BJ (cell line): ENCODE data around the gene NRIP1. TPM values are rescaled to one million over a fixed set of nuclear protein-coding genes. Genes with fewer than 3 reads are reported as not detected.

Experiments
- CTCF ChIA-PET: fragments of 350-600 bp; formaldehyde crosslinking; extraction: SDS; loops from one replicate; lab custom pipeline; 2021; ENCODE audit warnings: antibody characterized with exemption, inconsistent platforms; lab: Yijun Ruan, JAX
- POLR2A ChIA-PET: fragments of 300-600 bp; sonication (Branson Sonifier 250); formaldehyde crosslinking; extraction: SDS; loops from one replicate; lab custom pipeline; 2021; ENCODE audit warnings: antibody characterized with exemption; lab: Charles Lee
- DNase-seq: peaks from one replicate; pipeline ENCODE4 v3.0.0-alpha.2; 2011; ENCODE audit warnings: low read depth
- H3K27me3 ChIP-seq: 2 replicates; pipeline ENCODE4 v1.6.0; 2011; ENCODE audit warnings: low read length; ENCODE audit not compliant: control insufficient read depth, insufficient read depth
- H3K36me3 ChIP-seq: 2 replicates; pipeline ENCODE4 v1.5.1; 2011; ENCODE audit warnings: low read length; ENCODE audit not compliant: control insufficient read depth, insufficient read depth
- H3K4me3 ChIP-seq: 2 replicates; pipeline ENCODE4 v1.5.1; 2011; ENCODE audit warnings: low read depth, mild to moderate bottlenecking, control low read depth, low read length
- polyA plus RNA-seq: library from polyadenylated mRNA; depleted of rRNA; stranded (reverse); fragments of >200 nt; gene quantifications from 2 replicates; pipeline ENCODE4 v1.2.3, GENCODE V29; 2011
- TF ChIP-seq, protein P1 (sequence below): IDR thresholded peaks from 2 replicates; pipeline ENCODE4 v1.5.1; 2011; ENCODE audit warnings: low read depth, mild to moderate bottlenecking, control low read depth, inconsistent platforms, low read length, moderate library complexity; ENCODE audit not compliant: insufficient read depth

NRIP1 gene
- polyA plus RNA-seq, 1 experiment: 5.2 TPM

GRCh38 chr21:14952916-14953315, 111.9 kb downstream of the NRIP1 start:
- CTCF ChIA-PET: interaction anchor here (1.0 to 2.3 kb wide), 4 partner anchors 11 to 96 kb away, joined by 3 to 10 read pairs (median 5); no protein-coding TSS in a partner anchor
- POLR2A ChIA-PET: no interaction called here
- Histone ChIP-seq H3K36me3 (no peaks in the 10 kb centered on the region), H3K4me3 (no peak overlapping the region), H3K27me3 (no peaks in the 10 kb centered on the region)
- DNase-seq: no peak
- TF ChIP-seq, protein P1, sequence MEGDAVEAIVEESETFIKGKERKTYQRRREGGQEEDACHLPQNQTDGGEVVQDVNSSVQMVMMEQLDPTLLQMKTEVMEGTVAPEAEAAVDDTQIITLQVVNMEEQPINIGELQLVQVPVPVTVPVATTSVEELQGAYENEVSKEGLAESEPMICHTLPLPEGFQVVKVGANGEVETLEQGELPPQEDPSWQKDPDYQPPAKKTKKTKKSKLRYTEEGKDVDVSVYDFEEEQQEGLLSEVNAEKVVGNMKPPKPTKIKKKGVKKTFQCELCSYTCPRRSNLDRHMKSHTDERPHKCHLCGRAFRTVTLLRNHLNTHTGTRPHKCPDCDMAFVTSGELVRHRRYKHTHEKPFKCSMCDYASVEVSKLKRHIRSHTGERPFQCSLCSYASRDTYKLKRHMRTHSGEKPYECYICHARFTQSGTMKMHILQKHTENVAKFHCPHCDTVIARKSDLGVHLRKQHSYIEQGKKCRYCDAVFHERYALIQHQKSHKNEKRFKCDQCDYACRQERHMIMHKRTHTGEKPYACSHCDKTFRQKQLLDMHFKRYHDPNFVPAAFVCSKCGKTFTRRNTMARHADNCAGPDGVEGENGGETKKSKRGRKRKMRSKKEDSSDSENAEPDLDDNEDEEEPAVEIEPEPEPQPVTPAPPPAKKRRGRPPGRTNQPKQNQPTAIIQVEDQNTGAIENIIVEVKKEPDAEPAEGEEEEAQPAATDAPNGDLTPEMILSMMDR: no peak

DNA sequence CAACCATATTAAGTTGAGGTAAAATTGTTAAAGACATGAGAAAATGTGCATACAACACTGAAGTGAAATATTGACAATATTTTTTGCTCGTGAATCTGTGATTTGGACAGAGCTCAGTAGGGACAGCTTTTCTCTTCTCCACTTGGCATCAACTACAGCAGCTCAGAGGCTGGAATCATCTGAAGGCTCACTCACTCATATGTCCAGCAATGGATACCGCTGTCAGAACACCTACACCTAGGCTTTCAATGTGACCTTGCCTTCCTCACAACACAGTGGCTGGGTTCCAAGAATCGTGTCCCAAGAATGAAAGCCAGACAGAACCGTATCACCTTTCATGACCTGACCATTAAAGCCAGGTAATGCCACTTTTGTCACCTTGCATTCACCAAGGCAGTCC, 115.2 kb downstream of the NRIP1 start:
- CTCF ChIA-PET: no interaction called here

GRCh38 chr21:14947613-14948160, 117.1 kb downstream of the NRIP1 start:
- no peak overlapping the region for H3K4me3 ChIP-seq
- no peaks in the 10 kb centered on the region for H3K36me3 ChIP-seq
- no peak for DNase-seq
- CTCF ChIA-PET: no interaction called here
- TF ChIP-seq, protein P1: no peak
- POLR2A ChIA-PET: no interaction called here
- no peaks in the 10 kb centered on the region for H3K27me3 ChIP-seq

More for the DNA sequence above, 115.2 kb downstream of the NRIP1 start:
- H3K36me3 ChIP-seq: no peaks in the 10 kb centered on the region
- no peak for DNase-seq
- H3K27me3 ChIP-seq: no peaks in the 10 kb centered on the region
- POLR2A ChIA-PET: no interaction called here
- no peak overlapping the region for H3K4me3 ChIP-seq
- TF ChIP-seq, protein P1: no peak

DNA sequence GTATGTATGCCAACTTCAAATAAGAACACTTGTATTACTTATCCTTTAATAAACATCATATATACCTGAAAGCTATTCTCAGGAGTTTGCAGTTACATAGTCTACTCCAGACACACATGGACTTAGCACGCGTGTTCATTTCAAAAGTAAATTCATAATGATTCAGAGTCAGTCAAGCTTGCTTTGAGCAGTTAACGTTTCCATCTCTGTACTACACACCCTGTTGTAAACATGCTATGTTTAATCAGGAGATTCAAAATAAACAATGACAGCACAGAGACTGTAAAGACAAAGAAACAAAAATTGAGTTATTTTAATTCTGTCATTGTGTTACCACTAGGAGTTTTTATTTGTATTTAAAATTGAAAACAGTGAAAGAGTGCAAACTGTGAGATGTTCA, 119.6 kb downstream of the NRIP1 start:
- CTCF ChIA-PET: no interaction called here
- no peak overlapping the region for H3K4me3 ChIP-seq
- POLR2A ChIA-PET: no interaction called here
- DNase-seq: no peak
- no peaks in the 10 kb centered on the region for H3K27me3 ChIP-seq
- no peaks in the 10 kb centered on the region for H3K36me3 ChIP-seq
- TF ChIP-seq, protein P1: no peak

GRCh38 chr21:14943616-14944015, 121.2 kb downstream of the NRIP1 start:
- TF ChIP-seq, protein P1: no peak
- Histone ChIP-seq H3K36me3 (no peaks in the 10 kb centered on the region), H3K4me3 (no peak overlapping the region), H3K27me3 (no peaks in the 10 kb centered on the region)
- POLR2A ChIA-PET: no interaction called here
- DNase-seq: no peak
- CTCF ChIA-PET: interaction anchor here (0.7 kb wide), 1 partner anchor 79 kb away, joined by 3 read pairs; no protein-coding TSS in a partner anchor
